Erythroblast (primary cell): ENCODE data around the gene SRGAP1.

Experiments
- GATA1 ChIP-seq: IDR thresholded peaks from 2 replicates; pipeline ENCODE4 v1.6.1; 2011; ENCODE audit warnings: low read depth, mild to moderate bottlenecking, control low read depth, low read length, moderate library complexity
- POLR2A ChIP-seq: IDR thresholded peaks from 2 replicates; pipeline ENCODE4 v1.6.1; 2011; ENCODE audit warnings: mild to moderate bottlenecking, low read length

DNA sequence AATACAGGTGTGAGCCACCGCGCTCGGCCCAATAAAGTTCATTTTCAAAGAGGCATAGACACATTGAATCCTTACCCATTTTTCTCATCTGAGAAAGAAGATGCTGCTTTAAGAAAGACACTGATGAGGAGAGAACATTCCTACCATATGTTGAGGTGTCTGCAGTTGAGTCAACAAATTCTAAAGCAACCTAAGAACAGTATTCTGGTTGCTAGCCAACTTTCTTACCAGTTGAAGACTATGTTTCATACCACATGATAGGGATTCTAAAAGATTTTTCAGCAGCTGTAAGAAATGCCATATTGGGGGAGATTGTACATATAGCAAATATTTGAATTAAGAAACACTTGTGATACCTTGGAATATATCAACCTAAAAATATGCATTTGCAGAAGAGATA is 160.1 kb downstream of the SRGAP1 start:
- TF ChIP-seq POLR2A, result no peak
- TF ChIP-seq GATA1, result no peak
